GM18520 (cell line): ENCODE data around the gene TCF3.

Experiments
- ATAC-seq: cut with Tn5 transposase; IDR thresholded peaks from one replicate; pipeline ENCODE4 v1.9.1; 2021; ENCODE audit not compliant: unreplicated experiment

The TCF3 gene

DNA sequence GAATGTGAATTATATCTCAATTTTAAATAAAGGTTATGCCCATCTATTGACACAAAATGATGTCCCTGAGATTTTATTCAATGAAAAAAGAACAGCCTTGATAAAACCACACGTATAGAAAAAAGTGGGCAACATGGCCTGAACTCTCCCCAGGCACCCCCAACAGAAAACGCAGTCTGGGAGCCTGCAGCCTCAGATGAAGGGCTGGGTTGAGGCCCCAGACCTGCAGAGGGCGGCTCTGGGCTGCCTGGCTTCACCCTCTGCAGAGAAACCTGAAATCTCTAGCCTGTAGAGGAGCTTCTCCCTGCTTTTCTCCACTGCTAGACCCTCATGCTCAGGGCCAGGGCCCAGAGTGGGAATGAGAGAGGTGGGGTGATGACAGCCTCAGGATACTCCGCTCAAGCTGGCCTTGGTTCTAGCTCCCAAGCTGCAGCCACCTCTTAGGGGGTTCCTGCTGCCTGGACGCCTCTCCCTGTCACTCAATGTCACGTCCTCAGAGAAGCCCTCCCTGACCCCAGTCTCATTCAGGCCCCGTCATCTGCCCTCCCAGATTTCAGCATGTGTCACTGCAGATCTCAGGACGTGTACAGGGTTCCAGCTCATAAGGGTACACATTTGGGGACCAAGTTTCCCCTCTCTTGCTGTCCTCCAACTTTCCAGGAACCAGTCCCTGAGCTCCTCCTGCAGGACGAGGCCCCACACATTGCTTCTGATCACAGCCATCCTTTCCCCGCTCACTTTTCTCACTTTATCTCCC is 61.6 kb downstream of the TCF3 start:
- ATAC-seq: no peak

DNA sequence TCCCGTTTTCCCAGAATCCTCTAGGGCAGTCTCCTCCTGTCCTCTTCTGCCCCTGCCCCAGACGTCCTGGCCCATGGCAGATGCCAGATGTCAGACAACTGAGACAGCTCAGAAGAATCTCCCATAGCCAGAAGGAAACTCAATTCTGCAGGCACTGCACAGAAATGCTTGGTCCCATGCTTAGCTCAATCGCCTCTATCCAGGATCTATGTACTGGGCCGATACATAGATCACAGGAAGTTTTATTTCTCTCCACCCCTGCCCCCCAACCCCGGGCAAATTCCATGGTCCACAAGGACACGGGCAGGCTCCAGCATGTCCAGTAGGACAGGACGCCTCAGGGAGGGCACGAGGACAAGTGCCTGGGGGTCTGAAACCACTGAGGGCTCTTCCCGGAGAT is 64.5 kb downstream of the TCF3 start:
- no peak for ATAC-seq

DNA sequence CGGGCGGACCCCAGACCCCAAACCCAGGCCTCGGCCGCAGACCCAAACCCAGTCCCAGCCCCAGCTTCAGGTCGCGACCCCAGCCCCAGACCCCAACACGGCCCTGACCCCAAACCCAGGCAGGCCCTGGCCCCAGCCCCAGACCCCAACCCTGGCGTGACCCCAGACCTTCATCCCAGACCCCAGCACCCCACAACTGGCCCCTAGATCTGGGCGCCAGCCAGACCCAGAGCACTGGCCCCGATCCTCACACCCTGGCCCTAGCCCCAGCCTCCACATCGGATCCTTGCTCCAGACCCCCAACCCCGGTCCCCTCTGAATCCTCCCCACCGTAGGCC is 67.2 kb downstream of the TCF3 start:
- no peak for ATAC-seq

DNA sequence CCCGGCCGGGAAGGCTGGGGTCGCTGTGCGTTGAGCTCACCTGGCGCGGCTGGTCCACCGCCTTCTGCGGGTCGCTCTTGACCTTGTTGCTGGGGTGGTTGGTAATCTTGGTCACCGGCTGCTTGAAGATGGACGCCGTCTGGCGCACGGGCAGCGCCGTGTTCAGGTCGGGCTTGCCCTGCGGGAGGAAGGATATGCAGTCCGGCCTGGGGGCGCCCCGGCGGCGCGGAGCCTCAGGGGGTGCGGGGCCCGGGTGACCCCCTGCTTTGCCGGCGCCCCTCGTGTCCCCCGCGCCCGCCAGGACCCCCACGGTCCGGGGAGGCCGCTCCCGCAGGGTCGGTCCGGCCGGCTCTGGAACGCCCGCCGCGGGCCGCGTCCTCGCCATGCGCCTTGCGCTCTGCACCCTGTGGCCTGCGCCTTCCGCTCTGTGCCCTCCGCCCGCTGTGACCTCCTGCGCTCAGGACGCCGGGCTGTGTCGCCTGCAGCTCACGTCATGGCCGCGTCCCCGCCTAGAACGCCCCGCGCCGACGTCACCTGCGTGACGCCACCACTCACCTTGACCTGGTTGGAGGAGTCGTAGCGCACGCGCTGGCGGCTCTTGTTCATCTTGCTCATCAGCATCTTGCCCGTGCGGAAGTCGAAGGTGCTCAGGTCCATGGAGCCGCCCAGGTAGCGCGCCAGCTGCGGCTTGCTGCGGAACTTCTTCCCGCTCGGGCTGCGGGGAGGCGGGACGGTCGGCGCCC is 67.7 kb downstream of the TCF3 start:
- ATAC-seq: no peak

DNA sequence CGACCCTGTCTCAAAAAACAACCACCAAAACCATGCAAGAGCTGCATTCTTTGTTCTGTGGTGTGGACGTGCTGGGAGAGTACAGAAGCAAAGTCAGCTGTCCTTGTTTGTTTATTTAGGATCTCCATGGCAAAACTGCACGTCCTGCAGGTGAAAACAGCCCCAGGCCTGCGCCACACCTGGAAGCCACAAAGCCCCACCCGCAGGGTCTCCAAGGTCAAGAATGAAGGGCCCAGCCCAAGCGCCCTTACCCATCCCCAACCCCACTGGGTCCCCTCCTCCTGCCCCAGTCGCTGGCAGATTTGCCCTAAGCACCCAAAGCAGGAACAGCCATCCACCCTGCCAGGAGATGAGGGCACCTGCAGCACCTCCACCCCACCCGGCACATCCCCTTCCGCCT is 70.2 kb downstream of the TCF3 start:
- no peak for ATAC-seq

DNA sequence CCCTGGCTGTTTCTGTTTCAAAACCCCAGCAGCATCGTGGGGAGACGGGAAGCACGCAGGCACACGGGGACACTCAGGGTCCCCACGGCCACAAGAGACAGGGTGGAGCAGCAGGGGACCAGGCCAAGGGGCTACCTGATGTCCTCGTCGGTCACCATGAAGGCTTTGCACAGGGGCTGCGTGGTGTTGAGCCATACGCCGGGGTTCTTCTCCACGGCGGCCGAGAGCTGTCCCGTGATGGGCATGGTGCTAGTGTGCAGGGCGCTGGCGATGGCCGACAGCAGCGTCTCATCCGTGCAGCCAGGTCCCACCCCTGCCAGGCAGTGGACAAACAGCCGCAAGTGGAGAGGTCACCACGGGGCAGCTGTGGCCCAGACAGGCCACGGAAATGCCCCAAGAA is 71.5 kb downstream of the TCF3 start:
- no peak for ATAC-seq

DNA sequence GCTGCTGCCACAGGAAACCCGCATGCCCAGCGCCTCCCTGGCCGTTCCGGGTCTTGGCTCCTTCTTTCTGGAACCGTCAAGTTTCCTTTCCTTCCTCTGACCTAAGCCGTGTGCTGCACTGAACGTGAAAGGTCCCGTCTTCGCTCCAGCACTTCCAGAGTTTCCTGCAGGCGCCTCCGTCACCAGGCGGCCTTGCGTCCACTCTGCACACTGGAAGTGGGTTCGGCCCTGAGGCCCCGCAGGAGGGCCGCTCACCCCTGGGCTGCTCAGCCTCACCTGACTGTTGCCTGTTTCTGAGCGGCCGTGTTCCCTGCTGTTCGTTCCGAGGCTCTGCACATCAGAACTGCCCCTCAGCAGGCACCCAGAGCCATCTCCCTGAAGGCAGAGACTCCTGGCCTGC is 72.0 kb downstream of the TCF3 start:
- ATAC-seq: no peak

DNA sequence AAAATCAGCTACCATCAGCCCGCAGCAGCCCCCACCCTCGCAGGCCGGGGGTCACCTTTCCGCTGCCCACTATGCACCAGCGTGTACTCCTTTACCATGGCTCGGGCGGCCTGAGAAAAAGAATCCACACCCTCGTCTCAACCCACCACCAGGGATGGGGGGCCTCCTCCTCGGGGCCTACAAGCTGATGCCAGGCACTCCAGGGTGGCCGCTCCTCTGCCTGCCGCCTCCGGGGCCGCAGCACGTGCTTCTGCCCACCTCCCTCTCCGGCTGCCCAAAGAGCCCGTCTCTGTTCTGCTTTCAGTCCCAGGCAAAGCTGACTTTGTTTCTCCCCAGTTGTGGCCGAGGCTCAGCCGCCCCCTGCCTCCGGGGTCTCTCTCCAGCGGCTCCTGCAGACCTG is 73.2 kb downstream of the TCF3 start:
- ATAC-seq: no peak

DNA sequence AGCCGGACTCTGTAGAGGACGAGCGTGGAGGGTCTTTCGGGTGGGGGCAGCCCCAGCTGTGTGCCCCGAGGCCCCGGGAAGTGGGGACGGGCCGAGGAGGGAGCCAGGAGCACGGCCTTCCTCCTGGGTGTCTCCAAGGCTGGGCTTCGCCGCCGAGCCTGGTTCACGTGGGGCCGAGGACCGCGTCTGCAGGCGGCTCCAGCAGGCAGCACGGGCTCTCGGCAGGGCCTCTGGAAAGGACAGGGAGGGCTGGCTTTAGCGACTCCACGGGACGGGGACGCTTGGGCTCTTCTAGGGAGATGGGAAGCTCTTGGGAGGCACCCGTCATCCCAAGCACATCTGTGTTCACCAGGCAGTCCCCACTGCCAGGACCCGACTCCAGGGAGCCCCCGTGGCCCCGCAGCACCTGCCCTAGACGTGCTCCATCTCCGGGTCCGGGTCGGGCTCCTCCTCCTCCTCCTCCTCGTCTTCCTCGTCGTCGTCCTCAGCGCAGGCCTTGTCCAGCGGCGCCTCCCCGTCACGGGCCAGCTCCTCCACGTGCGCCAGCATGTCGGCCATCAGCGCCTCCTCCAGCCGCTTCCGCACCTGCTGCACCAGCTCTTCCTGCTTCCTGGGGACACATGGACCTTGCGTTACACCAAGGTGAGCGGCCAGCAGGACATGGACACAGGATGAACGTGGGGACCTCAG is 74.3 kb downstream of the TCF3 start:
- ATAC-seq: no peak

DNA sequence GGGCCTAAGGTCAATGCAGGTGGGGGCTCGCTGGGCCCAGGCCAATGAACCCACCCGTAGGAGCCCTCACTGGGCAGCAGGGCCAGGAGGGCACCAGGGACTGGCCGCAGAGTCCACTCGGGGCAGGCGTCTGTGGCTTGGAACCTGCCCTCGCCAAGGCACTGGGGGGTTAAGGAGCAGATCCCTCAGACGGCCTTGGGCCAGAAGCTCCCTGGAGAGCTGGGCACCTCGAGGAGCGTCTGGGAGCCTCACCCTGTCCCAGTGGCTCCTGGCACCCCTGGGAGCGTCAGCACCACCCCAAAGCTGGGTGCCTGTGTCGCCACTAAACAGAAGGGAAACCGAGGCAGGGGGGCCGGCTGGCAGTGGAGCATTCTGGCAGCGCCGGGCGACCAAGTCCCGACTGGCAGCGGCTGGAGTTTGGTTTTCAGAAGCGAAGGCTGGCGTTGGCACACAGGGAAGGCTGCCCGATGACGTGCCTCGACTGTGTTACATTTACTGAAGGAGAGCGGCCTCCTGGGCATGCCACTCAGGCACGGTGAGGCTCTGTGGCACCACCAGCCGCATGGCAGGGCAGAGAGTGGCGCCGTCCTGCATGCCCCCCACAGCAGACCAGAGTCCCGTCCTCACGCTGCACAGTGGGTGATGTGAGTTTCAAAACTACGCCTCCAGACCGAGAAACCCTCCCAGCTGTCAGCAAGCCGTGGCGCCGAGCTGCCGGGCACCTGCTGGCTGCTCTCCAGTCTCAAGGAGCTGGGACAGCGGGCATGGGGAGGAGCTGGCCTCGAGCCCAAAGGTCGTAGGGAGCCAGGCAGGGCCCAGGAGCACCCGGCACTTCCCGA is 75.1 kb downstream of the TCF3 start:
- ATAC-seq: no peak

DNA sequence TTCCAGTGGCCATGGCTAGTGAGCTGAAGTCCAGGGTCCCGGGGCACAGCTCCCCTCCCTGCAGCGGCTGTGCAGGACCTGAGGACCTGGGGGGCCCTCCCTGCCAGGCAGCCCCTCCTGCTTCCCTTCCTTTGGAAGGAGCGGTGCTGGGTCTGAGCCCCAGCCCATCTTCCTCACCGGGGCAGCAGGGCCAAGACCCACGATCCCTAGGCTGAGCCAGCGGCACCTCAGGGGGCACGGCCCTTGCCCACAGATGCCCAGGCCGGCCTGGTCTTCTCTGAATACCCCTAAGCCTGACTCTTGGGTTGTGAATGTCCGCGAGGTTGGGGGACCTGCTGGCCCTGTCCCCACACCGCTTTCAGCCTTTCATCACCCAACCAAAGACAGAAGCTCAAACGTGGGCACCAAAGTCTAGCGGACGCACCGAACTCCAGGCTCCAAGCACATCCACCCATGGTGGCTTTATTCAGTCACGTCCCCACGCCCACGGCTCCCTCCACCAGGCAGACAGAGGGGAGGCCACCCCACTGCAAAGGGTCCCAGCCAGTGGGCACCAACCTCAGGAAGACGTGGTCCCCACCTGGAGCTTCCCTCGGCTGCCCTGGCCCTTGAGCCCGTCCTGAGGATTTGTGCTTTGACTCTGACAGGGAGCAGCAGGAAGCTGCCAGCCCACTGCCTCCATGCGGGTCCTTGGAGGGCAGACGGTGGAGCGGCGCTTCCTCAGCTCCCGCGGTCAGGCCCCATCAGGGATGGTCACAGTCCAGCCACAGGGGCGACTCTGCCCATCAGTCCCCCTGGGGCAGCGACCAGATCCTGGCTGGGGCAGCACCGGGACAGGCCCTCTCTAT is 75.9 kb downstream of the TCF3 start:
- ATAC-seq: no peak

DNA sequence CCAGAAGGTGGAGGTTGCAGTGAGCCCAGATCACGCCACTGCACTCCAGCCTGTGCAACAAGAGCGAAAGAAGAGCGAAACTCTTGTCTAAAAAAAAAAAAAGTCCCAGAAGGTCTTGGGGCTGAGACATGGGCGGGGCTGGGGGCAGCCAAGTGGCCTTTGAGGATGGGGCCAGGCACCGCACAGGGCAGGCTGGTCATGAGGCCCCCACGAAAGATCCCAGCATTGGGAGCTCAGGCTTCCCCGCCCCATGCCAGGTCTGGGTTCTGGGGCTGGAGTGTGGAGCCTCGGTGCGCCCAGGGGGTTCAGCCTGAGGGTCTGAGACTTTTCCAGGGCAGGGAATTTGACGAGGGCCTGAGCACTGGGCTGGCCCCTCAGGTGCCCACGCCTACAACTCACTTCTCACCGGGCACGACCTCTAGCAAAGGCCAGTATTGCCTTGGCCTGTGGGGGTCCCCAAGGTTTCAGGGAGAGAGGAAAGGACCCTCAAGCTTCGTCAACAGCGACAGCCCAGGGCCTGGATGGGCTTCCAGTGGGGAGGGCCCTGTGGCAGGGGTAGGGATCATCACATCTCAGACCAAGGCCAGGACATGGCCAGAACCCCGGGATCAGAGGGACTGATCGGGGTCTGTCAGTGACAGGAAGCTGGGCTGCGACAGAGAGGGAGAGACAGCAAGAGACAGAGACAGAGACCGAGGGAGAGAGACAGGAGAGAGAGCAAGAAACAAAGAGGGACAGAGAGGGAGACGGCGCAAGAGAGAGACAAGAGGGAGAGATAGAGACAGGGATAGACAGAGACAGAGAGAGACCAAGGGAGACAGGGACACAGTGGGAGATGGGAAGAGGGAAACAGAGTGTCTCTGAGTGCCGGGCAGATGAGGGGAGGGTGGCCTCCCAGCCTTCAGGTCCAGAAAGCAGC is 76.8 kb downstream of the TCF3 start:
- no peak for ATAC-seq

DNA sequence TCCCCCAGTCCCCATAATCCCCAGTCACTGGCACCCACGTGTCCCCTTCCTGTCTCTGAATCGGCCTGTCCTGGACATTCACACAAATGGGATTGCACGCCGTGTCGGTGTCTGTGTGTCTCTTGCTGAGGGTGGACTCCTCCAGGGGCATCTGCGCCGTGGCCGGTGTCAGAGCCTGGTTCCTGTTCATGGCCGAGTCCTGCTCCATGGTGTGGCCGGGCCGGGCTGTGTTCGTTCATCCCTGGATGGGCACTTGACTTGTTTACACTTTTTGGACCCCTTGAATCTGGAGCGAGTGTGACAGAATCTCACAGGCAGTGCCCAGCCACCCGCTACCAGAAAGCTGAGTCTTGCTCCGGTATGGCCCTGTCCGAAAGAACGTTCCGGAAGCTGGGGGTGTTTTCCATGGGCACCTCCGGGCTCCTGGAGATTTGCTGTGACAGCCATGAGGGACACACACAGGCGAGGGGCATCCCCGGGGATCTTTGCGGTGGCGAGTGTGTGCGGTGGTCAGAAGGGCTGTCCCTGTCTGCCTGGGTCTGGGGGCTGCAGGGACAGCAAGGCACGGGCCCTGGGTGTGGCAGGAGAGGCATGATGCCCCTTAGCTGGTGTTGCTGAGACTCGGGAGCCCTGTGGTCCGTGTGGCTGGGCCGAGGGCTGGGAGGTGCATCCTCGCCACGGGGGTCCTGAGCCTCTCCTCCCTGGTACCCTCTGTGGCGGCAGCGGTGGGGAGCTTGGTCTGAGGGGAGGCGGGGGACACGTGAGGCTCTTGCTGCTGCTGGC is 77.9 kb downstream of the TCF3 start:
- ATAC-seq: no peak

DNA sequence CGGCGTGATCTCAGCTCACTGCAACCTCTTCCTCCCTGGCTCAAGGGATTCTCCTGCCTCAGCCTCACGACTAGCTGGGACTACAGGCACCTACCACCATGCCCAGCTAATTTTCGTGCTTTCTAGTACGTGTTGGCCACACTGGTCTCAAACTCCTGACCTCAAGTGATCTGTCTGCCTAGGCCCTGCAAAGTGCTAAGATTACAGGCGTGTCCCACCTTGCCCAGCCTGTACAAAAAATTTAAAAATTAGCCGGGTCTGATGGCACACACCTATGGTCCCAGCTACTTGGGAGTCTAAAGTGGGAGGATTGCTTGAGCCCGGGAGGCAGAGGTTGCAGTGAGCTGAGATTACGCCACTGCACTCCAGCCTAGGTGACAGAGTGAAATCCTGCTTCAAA is 79.6 kb downstream of the TCF3 start:
- ATAC-seq: no peak

DNA sequence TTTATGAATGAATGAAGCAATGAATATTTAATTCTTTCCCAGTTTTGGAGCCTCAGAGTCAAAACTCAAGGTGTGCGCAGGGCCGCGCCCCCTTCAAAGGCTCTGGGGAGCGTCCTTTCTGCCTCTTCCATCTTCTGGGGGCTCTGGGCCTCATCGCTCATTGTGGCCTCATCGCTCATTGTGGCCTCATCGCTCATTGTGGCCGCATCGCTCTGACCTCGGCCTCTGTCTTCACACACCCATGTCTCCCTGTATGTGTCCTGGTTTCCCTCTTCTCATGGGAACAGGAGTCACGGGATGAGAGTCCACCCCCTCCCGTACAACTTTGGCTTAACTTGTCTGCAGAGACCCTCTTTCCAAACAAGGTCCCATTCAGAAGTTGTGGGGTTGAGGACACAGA is 81.1 kb downstream of the TCF3 start:
- ATAC-seq: no peak

DNA sequence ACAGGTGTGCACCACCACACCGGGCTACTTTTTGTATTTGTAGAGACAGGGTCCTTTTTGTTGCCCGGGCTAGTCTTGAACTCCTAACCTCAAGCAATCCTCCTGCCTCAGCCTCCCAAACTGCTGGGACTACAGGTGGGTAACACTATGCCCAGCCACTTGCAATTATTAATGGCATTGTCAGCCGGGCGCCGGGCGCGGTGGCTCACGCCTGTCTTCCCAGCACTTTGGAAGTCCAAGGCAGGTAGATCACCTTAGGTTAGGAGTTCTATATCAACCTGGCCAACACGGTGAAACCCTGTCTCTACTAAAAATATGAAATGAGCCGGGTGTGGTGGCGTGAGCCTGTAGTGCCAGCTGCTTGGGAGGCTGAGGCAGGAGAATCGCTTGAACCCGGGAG is 81.6 kb downstream of the TCF3 start:
- ATAC-seq: no peak

DNA sequence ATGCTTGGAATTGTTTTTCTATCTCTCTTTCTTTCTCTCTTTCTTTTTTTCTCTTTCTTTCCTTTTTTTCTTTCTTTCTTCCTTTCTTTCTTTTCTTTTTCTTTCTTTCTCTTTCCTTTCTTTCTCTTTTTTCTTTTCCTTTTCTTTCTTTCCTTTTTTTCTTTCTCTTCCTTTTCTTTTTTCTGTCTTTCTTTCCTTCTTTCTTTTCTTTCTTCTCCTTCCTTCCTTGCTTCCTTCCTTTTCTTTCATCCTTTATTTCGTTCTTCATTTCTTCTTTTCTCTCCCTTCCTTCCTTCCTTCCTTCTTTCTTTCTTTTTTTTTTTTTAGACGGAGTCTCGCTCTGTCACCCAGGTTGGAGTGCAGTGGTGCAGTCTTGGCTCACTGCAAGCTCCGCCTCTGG is 82.4 kb downstream of the TCF3 start:
- ATAC-seq: no peak

DNA sequence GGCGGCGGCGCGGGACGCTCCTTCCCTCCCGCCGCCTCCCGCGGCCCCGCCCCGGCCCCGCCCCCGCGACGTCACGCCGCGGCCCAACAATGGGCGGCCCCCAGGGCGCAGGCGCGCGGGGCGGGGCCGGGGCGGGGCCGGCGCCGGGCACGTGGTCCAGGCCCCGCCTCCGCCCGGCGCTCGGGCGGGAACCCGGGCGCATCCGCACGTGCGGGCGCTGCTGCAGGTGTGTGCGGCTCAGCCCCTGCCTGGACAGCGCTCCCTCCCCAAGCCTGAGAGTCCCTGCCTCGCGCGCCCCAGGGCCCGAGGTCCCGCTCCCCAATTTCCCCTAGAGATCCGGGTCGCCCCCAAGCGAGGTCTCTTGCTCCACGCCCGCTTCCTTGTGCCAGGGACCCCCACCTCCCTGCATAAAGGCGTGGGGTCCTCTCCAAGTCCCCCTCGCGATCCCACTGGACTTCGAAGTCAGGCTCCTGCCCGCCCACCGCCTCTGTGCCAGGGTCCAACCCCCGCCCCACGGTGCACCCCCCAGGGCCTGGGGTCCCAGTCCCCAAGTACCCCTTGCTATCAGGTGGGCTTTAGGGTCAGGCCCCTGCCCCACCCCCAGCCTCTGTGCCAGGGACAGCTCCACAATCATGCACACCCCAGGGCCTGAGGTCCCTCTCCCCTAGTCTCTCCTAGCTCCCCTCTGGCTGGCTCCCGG is 83.9 kb downstream of the TCF3 start, which contains the start of gene MEX3D:
Gene MEX3D (minus strand): TSS at position 6 of the 700 bp plus-strand sequence. CDS start 267 bp downstream, outside the sequence.
- ATAC-seq: peak; percentile 56
